ENCODE results near the gene NSD1.
"Not testable (repeated sequence)": the region's sequence is repeated elsewhere in the genome, so short reads cannot be mapped to it uniquely, and the experiment has no call there.

Gene NSD1

DNA sequence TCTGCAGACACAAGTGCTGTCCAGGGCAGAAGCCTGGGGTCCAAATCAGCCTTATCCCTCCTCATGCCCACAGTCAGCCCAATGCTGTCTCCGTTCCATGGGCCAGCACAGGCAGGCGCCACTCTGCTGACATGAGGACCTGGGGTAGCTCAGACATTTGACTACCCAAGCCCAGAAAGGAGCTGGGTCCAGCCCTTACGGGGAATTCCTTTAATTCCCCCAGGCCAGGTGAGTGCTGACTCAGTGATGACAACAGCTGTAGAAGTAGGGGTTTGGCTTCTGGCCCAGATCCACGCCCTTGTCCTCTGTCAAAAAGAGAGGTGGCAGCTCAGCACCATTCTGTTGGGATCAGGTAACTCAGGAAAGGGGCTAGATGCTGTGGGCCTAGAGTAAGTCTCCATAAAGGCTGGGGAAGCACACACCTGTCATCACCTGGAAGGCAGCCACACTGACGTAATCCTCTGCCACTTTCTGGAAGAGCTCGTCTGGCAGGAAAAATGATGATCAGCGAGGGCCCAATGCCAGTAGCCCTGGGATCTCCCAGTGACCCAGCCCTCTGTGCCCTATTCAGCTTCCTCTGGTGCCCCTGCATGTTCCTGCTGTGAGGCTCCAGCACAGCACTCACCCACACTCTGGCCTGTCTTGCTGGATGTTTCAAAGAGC, 168.1 kb downstream of the NSD1 start:
- Histone ChIP-seq H3K9ac (ENCODE audit: low read length in 2 of 2) (no peak overlapping the region), H3K27ac (ENCODE audit: low read length) (no peak overlapping the region)

DNA sequence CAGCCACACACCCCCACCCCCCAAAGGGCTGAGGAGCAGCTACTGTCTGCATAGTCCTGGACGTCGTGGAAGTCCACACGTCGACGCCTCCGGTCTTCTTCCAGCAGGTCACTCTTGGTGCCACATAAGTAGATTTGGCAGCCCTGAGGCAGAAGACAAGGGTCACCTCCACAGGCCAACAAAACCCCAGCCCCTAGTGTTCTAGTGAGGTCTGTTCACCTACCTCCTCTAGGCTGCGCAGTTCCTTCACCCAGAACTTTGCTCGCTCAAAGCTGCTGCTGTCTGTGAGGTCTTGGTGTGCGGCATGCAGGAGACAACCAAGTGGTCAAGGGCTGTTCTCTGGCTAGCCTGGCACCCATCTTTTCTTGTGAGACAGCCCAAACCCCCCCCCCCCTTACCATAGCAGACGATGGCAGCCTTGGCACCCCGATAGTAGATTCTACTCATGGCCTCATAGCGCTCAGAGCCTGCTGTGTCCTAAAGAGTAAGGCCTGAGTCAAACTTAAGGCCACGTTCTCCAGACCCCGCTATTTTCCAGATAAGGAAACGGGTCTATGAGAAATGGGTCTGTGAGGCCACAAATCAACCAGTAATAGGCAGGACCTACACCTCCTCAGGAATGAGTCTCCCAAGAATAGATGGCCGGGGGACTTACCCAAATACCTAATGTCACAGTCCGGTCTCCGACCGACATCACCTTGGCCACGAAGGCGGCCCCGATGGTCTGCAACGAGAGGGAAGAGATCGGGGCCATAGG, 169.0 kb downstream of the NSD1 start:
- Histone ChIP-seq H3K4me1 (ENCODE audit: control insufficient read depth, insufficient read depth, low read length) (peaks cover 48% of the 10 kb centered on the region), H3K4me3 (ENCODE audit: low read length in 2 of 2) (peak overlapping the region; percentile 82 to 94), H3K27me3 (ENCODE audit: control insufficient read depth in 1 of 2, insufficient read depth in 2 of 2, low read length in 2 of 2) (no peaks in the 10 kb centered on the region), H3K36me3 (ENCODE audit: control insufficient read depth in 2 of 2, insufficient read depth in 2 of 2, low read length in 2 of 2) (peaks cover 5 to 14% of the 10 kb centered on the region in 2 donors), H3K9ac (ENCODE audit: low read length in 2 of 2) (peak overlapping the region; percentile 51 to 71), H3K27ac (ENCODE audit: low read length) (no peak overlapping the region), H3K9me3 (ENCODE audit: control insufficient read depth in 2 of 2, low read length in 2 of 2) (no peaks in the 10 kb centered on the region)

More for the DNA sequence above, 168.1 kb downstream of the NSD1 start:
- Histone ChIP-seq H3K36me3 (ENCODE audit: control insufficient read depth in 2 of 2, insufficient read depth in 2 of 2, low read length in 2 of 2) (peaks cover under 1 to 15% of the 10 kb centered on the region in 2 donors), H3K9me3 (ENCODE audit: control insufficient read depth in 2 of 2, low read length in 2 of 2) (no peaks in the 10 kb centered on the region), H3K4me1 (ENCODE audit: control insufficient read depth, insufficient read depth, low read length) (peaks cover 49% of the 10 kb centered on the region), H3K4me3 (ENCODE audit: low read length in 2 of 2) (peak overlapping the region in 1 of 2 donors; percentile 94), H3K27me3 (ENCODE audit: control insufficient read depth in 1 of 2, insufficient read depth in 2 of 2, low read length in 2 of 2) (no peaks in the 10 kb centered on the region)

DNA sequence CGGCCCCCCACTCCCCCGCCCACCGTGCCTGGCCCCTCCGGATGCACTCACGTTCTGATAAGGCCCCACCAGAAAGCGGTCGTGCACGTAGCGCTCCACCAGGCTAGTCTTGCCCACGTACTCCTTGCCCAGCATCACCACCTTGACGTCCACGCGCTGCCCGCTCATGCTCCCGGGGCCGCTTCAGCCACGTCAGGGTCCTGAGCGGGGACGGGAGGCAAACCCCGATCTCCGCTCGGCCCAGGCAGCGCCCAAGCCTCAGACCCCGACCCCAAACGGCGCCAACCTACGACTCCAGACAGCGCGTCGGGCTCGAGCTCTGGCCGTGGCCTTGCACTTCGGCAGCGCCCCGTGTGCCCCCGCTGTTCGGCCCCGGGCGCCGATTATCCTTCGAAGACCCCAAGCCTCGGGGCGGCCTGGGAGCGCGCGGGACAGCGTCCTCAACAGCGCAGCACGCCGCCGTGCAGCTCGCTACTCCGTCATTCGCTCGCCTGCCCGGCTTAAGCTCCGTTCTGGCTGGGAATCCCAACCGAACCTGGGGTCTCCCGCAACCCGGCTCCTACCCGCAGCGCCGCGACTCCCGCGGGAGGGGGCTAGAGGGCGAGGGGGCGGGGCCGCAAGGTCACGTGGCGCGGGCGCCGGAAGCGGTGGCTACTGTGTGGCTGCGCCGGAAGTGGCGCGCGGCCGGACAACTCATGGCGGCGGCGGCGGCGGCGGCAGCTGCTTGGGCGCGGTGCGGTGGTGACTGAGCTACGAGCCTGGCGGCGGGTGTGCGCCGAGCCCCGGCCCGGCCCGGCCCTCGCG, 169.8 kb downstream of the NSD1 start, which contains the start of the genes PRELID1 and RAB24:
Gene PRELID1, plus strand, starts transcription at position 679 of the 804 bp plus-strand sequence. CDS start 187 bp downstream, outside the sequence.
Gene RAB24, minus strand, starts transcription at position 599 of the 804 bp plus-strand sequence. Its CDS starts 431 bp downstream, at position 168.
- Histone ChIP-seq H3K27ac (ENCODE audit: low read length) (peak within 1 kb of the TSS; percentile 58), H3K4me1 (ENCODE audit: control insufficient read depth, insufficient read depth, low read length) (peaks cover 50% of the 10 kb centered on the region), H3K36me3 (ENCODE audit: control insufficient read depth in 2 of 2, insufficient read depth in 2 of 2, low read length in 2 of 2) (peaks cover 5 to 14% of the 10 kb centered on the region in 2 donors), H3K9ac (ENCODE audit: low read length in 2 of 2) (peak within 1 kb of the TSS; percentile 71 to 84), H3K9me3 (ENCODE audit: control insufficient read depth in 2 of 2, low read length in 2 of 2) (no peaks in the 10 kb centered on the region), H3K27me3 (ENCODE audit: control insufficient read depth in 1 of 2, insufficient read depth in 2 of 2, low read length in 2 of 2) (no peaks in the 10 kb centered on the region), H3K4me3 (ENCODE audit: low read length in 2 of 2) (peak within 1 kb of the TSS; percentile 82 to 94)

DNA sequence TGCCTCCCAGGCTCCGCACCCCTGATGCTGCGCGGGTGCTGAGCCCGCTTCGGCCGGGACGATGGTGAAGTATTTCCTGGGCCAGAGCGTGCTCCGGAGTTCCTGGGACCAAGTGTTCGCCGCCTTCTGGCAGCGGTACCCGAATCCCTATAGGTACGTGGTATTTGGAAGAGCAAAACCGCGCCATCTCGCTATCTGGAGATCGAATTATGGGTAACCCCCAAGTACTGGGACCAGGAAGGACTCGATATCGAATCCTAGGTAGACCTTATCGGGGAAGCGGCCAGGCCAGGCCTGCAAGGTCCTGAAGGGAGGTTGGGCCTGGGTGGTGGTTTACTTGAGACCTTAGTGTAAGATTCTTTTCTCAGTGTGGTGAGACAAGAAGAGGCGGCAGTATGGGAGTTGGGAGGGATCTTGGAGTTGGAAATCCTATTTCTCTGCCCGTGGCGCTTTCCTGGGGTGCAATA, 170.4 kb downstream of the NSD1 start:
- H3K36me3 ChIP-seq (ENCODE audit: control insufficient read depth in 2 of 2, insufficient read depth in 2 of 2, low read length in 2 of 2), result peaks cover 5 to 16% of the 10 kb centered on the region in 2 donors
- no peaks in the 10 kb centered on the region for H3K27me3 ChIP-seq (ENCODE audit: control insufficient read depth in 1 of 2, insufficient read depth in 2 of 2, low read length in 2 of 2)
- H3K9me3 ChIP-seq (ENCODE audit: control insufficient read depth in 2 of 2, low read length in 2 of 2), result no peaks in the 10 kb centered on the region
- peaks cover 53% of the 10 kb centered on the region for H3K4me1 ChIP-seq (ENCODE audit: control insufficient read depth, insufficient read depth, low read length)
- peak overlapping the region; percentile 71 to 84 for H3K9ac ChIP-seq (ENCODE audit: low read length in 2 of 2)
- peak overlapping the region; percentile 80 to 94 for H3K4me3 ChIP-seq (ENCODE audit: low read length in 2 of 2)
- H3K27ac ChIP-seq (ENCODE audit: low read length), result peak overlapping the region; percentile 58

DNA sequence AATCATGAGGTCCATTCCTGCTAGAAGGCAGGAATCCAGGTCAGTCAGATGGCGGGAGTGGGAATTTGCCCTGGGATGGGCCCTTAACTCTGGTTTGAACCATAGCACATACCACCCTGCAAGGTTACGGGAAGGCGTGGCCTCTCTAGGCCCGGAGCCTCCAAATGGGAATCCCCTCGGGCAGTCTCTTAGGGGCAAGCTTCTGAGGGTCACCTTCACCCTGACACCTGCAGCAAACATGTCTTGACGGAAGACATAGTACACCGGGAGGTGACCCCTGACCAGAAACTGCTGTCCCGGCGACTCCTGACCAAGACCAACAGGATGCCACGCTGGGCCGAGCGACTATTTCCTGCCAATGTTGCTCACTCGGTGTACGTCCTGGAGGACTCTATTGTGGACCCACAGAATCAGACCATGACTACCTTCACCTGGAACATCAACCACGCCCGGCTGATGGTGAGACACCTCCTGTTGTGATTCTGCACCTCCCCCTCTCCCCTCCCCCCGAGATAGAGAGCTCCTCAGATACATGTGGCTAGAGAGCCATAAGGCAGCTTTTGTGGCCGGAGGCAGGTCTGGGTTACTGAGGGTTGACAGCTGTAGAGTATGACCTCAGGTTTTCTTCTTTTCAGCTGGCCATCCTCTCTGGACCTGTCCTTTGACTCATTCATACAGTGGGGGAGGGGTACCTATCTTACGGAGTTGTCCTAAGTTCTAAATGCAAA, 171.0 kb downstream of the NSD1 start:
- Histone ChIP-seq H3K9ac (ENCODE audit: low read length in 2 of 2) (peak overlapping the region; percentile 71 to 84), H3K27ac (ENCODE audit: low read length) (peak overlapping the region; percentile 58), H3K4me3 (ENCODE audit: low read length in 2 of 2) (peak overlapping the region; percentile 80 to 94), H3K36me3 (ENCODE audit: control insufficient read depth in 2 of 2, insufficient read depth in 2 of 2, low read length in 2 of 2) (peaks cover 5 to 16% of the 10 kb centered on the region in 2 donors), H3K4me1 (ENCODE audit: control insufficient read depth, insufficient read depth, low read length) (peaks cover 53% of the 10 kb centered on the region), H3K27me3 (ENCODE audit: control insufficient read depth in 1 of 2, insufficient read depth in 2 of 2, low read length in 2 of 2) (no peaks in the 10 kb centered on the region), H3K9me3 (ENCODE audit: control insufficient read depth in 2 of 2, low read length in 2 of 2) (no peaks in the 10 kb centered on the region)

DNA sequence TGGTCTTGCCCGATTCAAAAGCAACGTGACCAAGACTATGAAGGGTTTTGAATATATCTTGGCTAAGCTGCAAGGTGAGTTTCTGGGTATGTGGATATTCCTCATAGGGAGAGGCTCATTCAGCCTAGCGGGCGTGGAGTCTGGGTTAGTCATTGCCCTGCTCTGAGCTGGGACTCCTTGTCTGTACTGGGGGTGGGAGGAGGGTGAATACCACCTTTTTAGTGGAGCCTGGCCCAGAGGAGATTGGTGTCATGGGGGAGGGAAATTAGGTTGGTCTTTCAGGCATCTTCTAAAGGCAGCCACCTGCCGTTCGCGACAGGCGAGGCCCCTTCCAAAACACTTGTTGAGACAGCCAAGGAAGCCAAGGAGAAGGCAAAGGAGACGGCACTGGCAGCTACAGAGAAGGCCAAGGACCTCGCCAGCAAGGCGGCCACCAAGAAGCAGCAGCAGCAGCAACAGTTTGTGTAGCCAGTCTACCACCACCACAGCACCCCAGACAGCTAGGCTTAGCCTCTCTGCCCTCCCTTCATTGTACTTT, 172.6 kb downstream of the NSD1 start:
- H3K36me3 ChIP-seq (ENCODE audit: control insufficient read depth in 2 of 2, insufficient read depth in 2 of 2, low read length in 2 of 2), result peaks cover 5 to 16% of the 10 kb centered on the region in 2 donors
- H3K27me3 ChIP-seq (ENCODE audit: control insufficient read depth in 1 of 2, insufficient read depth in 2 of 2, low read length in 2 of 2); H3K9ac ChIP-seq (ENCODE audit: low read length in 2 of 2); H3K9me3 ChIP-seq (ENCODE audit: control insufficient read depth in 2 of 2, low read length in 2 of 2); H3K27ac ChIP-seq (ENCODE audit: low read length); H3K4me3 ChIP-seq (ENCODE audit: low read length in 2 of 2): not testable (repeated sequence)
- peaks cover 43% of the 10 kb centered on the region for H3K4me1 ChIP-seq (ENCODE audit: control insufficient read depth, insufficient read depth, low read length)

DNA sequence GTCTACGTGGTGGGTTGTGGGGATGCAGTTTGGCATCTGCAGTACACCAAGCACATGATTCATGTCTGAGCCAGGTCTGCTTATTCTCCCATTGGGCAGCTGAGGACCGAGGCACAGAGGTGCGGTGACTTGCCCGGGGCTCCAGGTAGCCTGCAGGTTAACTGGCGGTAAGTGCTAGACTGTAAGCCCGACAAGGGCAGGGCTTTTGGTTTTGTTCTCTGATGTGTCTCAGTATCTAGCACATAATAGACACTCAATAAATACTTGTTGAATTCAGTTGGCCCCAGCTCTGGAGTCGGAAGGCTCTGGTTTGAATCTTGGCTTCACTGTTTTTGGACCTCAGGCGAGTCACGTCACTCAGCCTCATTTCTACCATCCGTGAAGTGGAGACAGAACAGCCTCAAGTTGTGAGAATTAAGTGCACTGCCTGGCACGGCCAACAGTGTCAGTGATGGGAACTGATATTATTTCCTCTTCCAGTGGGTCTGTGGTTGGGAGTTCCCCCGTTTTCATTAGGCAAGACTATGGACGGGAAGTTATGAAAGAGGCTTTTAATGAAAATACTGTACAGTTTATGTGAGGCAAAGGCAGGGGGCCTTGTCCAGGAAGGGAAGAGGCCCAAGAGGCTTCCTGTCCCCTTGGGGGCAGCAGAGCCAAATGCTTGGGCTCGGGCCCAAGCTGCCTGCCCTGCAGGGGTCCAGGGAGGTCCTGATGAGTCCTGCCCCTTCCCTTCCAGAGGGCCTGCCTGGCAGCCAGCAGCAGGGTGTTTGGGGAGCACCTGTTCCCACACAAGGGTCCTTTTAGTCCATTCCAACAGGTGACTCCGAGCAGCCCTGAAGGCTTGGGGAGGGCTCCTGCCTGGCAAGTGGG, 173.3 kb downstream of the NSD1 start:
- H3K9ac ChIP-seq (ENCODE audit: low read length in 2 of 2), result no peak overlapping the region
- no peaks in the 10 kb centered on the region for H3K27me3 ChIP-seq (ENCODE audit: control insufficient read depth in 1 of 2, insufficient read depth in 2 of 2, low read length in 2 of 2)
- H3K4me1 ChIP-seq (ENCODE audit: control insufficient read depth, insufficient read depth, low read length), result peaks cover 43% of the 10 kb centered on the region
- no peaks in the 10 kb centered on the region for H3K9me3 ChIP-seq (ENCODE audit: control insufficient read depth in 2 of 2, low read length in 2 of 2)
- H3K4me3 ChIP-seq (ENCODE audit: low read length in 2 of 2), result no peak overlapping the region
- H3K27ac ChIP-seq (ENCODE audit: low read length), result no peak overlapping the region
- peaks cover 5 to 16% of the 10 kb centered on the region in 2 donors for H3K36me3 ChIP-seq (ENCODE audit: control insufficient read depth in 2 of 2, insufficient read depth in 2 of 2, low read length in 2 of 2)

DNA sequence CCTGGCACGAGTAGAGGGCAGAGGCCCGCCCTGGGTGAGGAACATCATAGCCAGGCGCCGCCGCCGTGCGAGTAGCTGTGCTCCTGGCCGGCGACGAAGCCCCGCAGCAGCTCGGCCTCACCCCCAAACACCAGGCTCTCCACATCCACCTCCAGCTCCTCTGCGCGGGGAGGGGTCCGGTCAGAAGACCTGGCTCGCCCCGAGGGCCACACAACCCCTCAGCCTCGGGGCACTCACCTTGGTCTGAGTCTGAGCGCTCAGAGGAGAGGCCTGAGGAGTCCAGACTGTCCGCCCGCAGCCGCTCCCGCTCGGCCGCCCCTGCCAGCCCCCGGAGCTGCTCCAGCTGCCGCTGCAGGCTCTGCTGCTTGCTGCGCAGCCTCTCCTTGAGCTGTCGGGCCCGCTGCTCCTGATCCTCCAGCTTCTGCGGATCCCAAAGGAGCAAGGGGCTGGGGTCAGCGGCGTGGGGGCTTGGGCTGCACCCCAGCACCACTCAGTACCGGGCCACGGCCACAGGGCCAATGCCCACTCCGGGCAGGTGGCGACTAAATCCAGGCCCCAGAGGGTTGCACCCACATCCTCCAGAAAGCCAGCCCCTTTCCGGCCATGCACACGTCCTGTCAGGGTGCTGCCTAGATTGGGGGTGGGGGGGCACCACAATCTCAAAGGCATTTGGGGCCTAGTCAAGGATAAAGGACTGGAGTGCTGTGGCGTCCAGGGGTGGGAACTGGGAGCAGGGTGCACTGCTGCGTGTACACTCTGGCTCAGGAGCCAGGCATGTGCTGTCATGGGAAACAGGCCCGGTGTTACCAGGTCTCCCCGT, 174.2 kb downstream of the NSD1 start:
- Histone ChIP-seq H3K27me3 (ENCODE audit: control insufficient read depth in 1 of 2, insufficient read depth in 2 of 2, low read length in 2 of 2) (no peaks in the 10 kb centered on the region), H3K4me1 (ENCODE audit: control insufficient read depth, insufficient read depth, low read length) (peaks cover 42% of the 10 kb centered on the region), H3K36me3 (ENCODE audit: control insufficient read depth in 2 of 2, insufficient read depth in 2 of 2, low read length in 2 of 2) (peaks cover 5 to 16% of the 10 kb centered on the region in 2 donors), H3K27ac (ENCODE audit: low read length) (no peak overlapping the region), H3K4me3 (ENCODE audit: low read length in 2 of 2) (no peak overlapping the region), H3K9me3 (ENCODE audit: control insufficient read depth in 2 of 2, low read length in 2 of 2) (no peaks in the 10 kb centered on the region), H3K9ac (ENCODE audit: low read length in 2 of 2) (no peak overlapping the region)

DNA sequence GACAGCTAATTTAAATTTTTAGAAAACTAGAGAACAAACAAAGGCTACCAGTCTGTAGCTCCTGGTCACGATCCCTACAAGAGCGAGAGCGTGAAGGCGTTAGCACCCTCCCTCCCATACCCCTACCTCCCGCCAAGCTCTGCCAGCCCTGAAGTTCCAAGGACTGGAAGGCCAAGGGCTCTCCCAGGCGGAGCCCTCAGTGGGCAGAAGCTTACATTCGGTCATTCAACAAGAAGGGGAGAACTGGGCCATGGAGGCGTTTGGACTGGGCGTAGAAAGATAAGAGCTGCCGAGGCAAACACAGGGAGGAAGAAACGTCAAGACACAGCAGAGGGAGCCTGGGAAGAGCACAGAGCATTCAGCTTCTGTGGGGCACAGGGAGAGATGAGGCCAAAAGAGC, 175.2 kb downstream of the NSD1 start:
- peaks cover 5 to 16% of the 10 kb centered on the region in 2 donors for H3K36me3 ChIP-seq (ENCODE audit: control insufficient read depth in 2 of 2, insufficient read depth in 2 of 2, low read length in 2 of 2)
- H3K27ac ChIP-seq (ENCODE audit: low read length), result no peak overlapping the region
- peaks cover 41% of the 10 kb centered on the region for H3K4me1 ChIP-seq (ENCODE audit: control insufficient read depth, insufficient read depth, low read length)
- no peaks in the 10 kb centered on the region for H3K9me3 ChIP-seq (ENCODE audit: control insufficient read depth in 2 of 2, low read length in 2 of 2)
- no peaks in the 10 kb centered on the region for H3K27me3 ChIP-seq (ENCODE audit: control insufficient read depth in 1 of 2, insufficient read depth in 2 of 2, low read length in 2 of 2)
- no peak overlapping the region for H3K4me3 ChIP-seq (ENCODE audit: low read length in 2 of 2)
- no peak overlapping the region for H3K9ac ChIP-seq (ENCODE audit: low read length in 2 of 2)
